H1 (cell line): Measurements from ENCODE around the gene LHFPL2. TPM values are rescaled to one million over a fixed set of nuclear protein-coding genes. Genes with fewer than 3 reads are reported as not detected.

Source experiments
- CTCF ChIA-PET: fragments of 300-600 bp; sonication (Branson Sonifier 250); formaldehyde crosslinking; loops from one replicate; lab custom pipeline; 2021; ENCODE audit not compliant: partially characterized antibody; lab: Charles Lee
- POLR2A ChIA-PET: fragments of 300-600 bp; sonication (Branson Sonifier 250); formaldehyde crosslinking; loops from one replicate; lab custom pipeline; 2021; ENCODE audit warnings: inconsistent platforms; ENCODE audit not compliant: partially characterized antibody; lab: Charles Lee
- DNase-seq, 2 experiments: peaks; one replicate each; pipeline versions ENCODE4 v3.0.0 to v3.0.0-alpha.2; 2010 to 2022; ENCODE audit warnings: low spot score in 2 of 2, low read depth in 1 of 2, mixed read lengths in 1 of 2
- FAIRE-seq: peaks from 2 replicates; lab custom pipeline; 2011; peaks lifted over from hg19 to GRCh38; lab: Jason Lieb, UNC
- H2AFZ ChIP-seq: 2 replicates; pipeline ENCODE4 v1.8.1; 2012; ENCODE audit warnings: low read length, inconsistent platforms
- H2AK5ac ChIP-seq: 2 replicates; pipeline ENCODE4 v1.6.1; 2013; ENCODE audit warnings: low read depth, low read length
- H2BK120ac ChIP-seq: replicated peaks from 2 replicates; pipeline ENCODE3; 2013; ENCODE audit warnings: low read depth, low read length, inconsistent platforms
- H2BK12ac ChIP-seq: 2 replicates; pipeline ENCODE4 v1.6.1; 2013; ENCODE audit warnings: low read depth, low read length
- H2BK15ac ChIP-seq: 2 replicates; pipeline ENCODE4 v1.6.1; 2013; ENCODE audit warnings: low read length
- H2BK20ac ChIP-seq: 2 replicates; pipeline ENCODE4 v1.6.1; 2013; ENCODE audit warnings: low read length
- H2BK5ac ChIP-seq: 2 replicates; pipeline ENCODE4 v1.6.1; 2013; ENCODE audit warnings: low read depth, low read length
- H3K14ac ChIP-seq: 2 replicates; pipeline ENCODE4 v1.6.1; 2013; ENCODE audit warnings: inconsistent platforms; ENCODE audit not compliant: insufficient read length
- H3K18ac ChIP-seq: 2 replicates; pipeline ENCODE4 v1.6.1; 2013; ENCODE audit warnings: low read length; ENCODE audit errors: extremely low read depth
- H3K23ac ChIP-seq: 2 replicates; pipeline ENCODE4 v1.6.1; 2013; ENCODE audit warnings: inconsistent platforms; ENCODE audit not compliant: insufficient read length
- H3K23me2 ChIP-seq: 2 replicates; pipeline ENCODE4 v1.6.1; 2013; ENCODE audit warnings: low read depth, low read length
- H3K27ac ChIP-seq: 2 replicates; pipeline ENCODE4 v1.6.1; 2011; ENCODE audit warnings: low read depth, low read length, inconsistent platforms
- H3K27me3 ChIP-seq, 4 experiments: replicated peaks in 1 of 4; 1 replicate in 1 of 4; 2 replicates in 3 of 4; pipeline versions ENCODE4 v1.6.1 to v1.8.1; 2011 to 2013; ENCODE audit warnings: low read length in 3 of 4, mild to moderate bottlenecking in 3 of 4, inconsistent platforms in 2 of 4, mixed read lengths in 2 of 4, moderate library complexity in 1 of 4; ENCODE audit not compliant: control insufficient read depth in 3 of 4, insufficient read depth in 3 of 4; ENCODE audit errors: extremely low read depth in 1 of 4
- H3K36me3 ChIP-seq, 4 experiments: 2 replicates each; pipeline versions ENCODE4 v1.6.1 to v1.8.1; 2011 to 2013; ENCODE audit warnings: mild to moderate bottlenecking in 4 of 4, low read length in 3 of 4, moderate library complexity in 2 of 4, control low read depth in 1 of 4, inconsistent platforms in 1 of 4; ENCODE audit not compliant: insufficient read depth in 4 of 4, control insufficient read depth in 2 of 4
- H3K4ac ChIP-seq: replicated peaks from 2 replicates; pipeline ENCODE3; 2013; ENCODE audit warnings: low read length, low read depth, mixed read lengths, inconsistent platforms; ENCODE audit not compliant: insufficient read length
- H3K4me1 ChIP-seq, 4 experiments: replicated peaks in 1 of 4; 1 replicate in 1 of 4; 2 replicates in 3 of 4; pipeline versions ENCODE4 v1.6.1 to v1.8.1; 2011 to 2013; ENCODE audit warnings: low read length in 3 of 4, inconsistent platforms in 2 of 4, mixed read lengths in 1 of 4; ENCODE audit not compliant: insufficient read depth in 4 of 4, control insufficient read depth in 3 of 4
- H3K4me2 ChIP-seq, 2 experiments: 2 replicates each; pipeline versions ENCODE4 v1.6.1 to v1.8.1; 2011 to 2013; ENCODE audit warnings: low read depth in 2 of 2, low read length in 2 of 2, control low read depth in 1 of 2, inconsistent platforms in 1 of 2, mild to moderate bottlenecking in 1 of 2; ENCODE audit not compliant: insufficient read depth in 1 of 2
- H3K4me3 ChIP-seq, 4 experiments: fragments of 200-600, 300-600 bp in 1 of 4; sonication (generic), shearing (Covaris generic), sonication (Bioruptor Twin) in 1 of 4; 2 replicates each; pipeline versions ENCODE4 v1.5.1 to v1.8.1; 2011 to 2016; ENCODE audit warnings: low read length in 4 of 4, low read depth in 3 of 4, control low read depth in 2 of 4, inconsistent platforms in 2 of 4, mild to moderate bottlenecking in 2 of 4, mixed read lengths in 1 of 4, moderate library complexity in 1 of 4; ENCODE audit not compliant: insufficient read depth in 2 of 4; ENCODE audit errors: extremely low read depth in 1 of 4
- H3K56ac ChIP-seq: replicated peaks from 2 replicates; pipeline ENCODE3; 2013; ENCODE audit warnings: low read depth, mild to moderate bottlenecking, mixed read lengths, low read length, inconsistent platforms; ENCODE audit not compliant: insufficient read length
- H3K79me1 ChIP-seq: 2 replicates; pipeline ENCODE4 v1.6.1; 2013; ENCODE audit warnings: low read depth, low read length, control low read depth
- H3K79me2 ChIP-seq, 2 experiments: 2 replicates each; pipeline versions ENCODE4 v1.6.1 to v1.8.1; 2012 to 2013; ENCODE audit warnings: low read length in 2 of 2, mild to moderate bottlenecking in 2 of 2, inconsistent platforms in 1 of 2; ENCODE audit not compliant: insufficient read depth in 2 of 2, control insufficient read depth in 1 of 2
- H3K9ac ChIP-seq, 4 experiments: replicated peaks in 1 of 4; 1 replicate in 1 of 4; 2 replicates in 3 of 4; pipeline versions ENCODE4 v1.6.1 to v1.8.1; 2011 to 2013; ENCODE audit warnings: low read depth in 3 of 4, low read length in 3 of 4, control low read depth in 2 of 4, mild to moderate bottlenecking in 2 of 4, moderate library complexity in 2 of 4, inconsistent platforms in 1 of 4; ENCODE audit errors: extremely low read depth in 1 of 4
- H3K9me3 ChIP-seq, 2 experiments: 2 replicates each; pipeline versions ENCODE4 v1.6.1 to v1.8.1; 2012 to 2013; ENCODE audit warnings: mild to moderate bottlenecking in 2 of 2, moderate library complexity in 2 of 2, control low read depth in 1 of 2, inconsistent platforms in 1 of 2, low read depth in 1 of 2, low read length in 1 of 2, mixed read lengths in 1 of 2; ENCODE audit not compliant: insufficient read depth in 2 of 2
- H4K20me1 ChIP-seq, 2 experiments: replicated peaks in 1 of 2; 2 replicates each; pipeline versions ENCODE3 to v1.8.1; 2011 to 2013; ENCODE audit warnings: inconsistent platforms in 2 of 2, low read length in 2 of 2, mild to moderate bottlenecking in 1 of 2; ENCODE audit not compliant: insufficient read depth in 2 of 2, control insufficient read depth in 1 of 2
- H4K5ac ChIP-seq: 2 replicates; pipeline ENCODE4 v1.6.1; 2013; ENCODE audit warnings: low read length, low read depth, mixed read lengths, inconsistent platforms; ENCODE audit not compliant: insufficient read length
- H4K8ac ChIP-seq: 2 replicates; pipeline ENCODE4 v1.8.0; 2013; ENCODE audit warnings: mild to moderate bottlenecking, moderate library complexity, low read length, inconsistent platforms; ENCODE audit not compliant: insufficient read depth; ENCODE audit errors: extremely low read depth
- H4K91ac ChIP-seq: replicated peaks from 2 replicates; pipeline ENCODE3; 2013; ENCODE audit warnings: low read length, mixed read lengths, inconsistent platforms; ENCODE audit not compliant: insufficient read length
- ATF2 ChIP-seq: IDR thresholded peaks from 2 replicates; pipeline ENCODE4 v1.6.1; 2012; ENCODE audit warnings: low read length, inconsistent platforms
- CTCF ChIP-seq, 3 experiments: IDR thresholded peaks; 1 replicate in 2 of 3; 2 replicates in 1 of 3; pipeline versions ENCODE4 v1.5.1 to v1.6.1; 2011; ENCODE audit warnings: low read length in 3 of 3, mild to moderate bottlenecking in 3 of 3, inconsistent platforms in 2 of 3, low read depth in 1 of 3, moderate library complexity in 1 of 3; ENCODE audit not compliant: insufficient read depth in 1 of 3; ENCODE audit errors: control extremely low read depth in 1 of 3
- WGBS, 2 experiments: shearing (Covaris generic) in 1 of 2; methylation state at CpG; one replicate each; pipeline versions ENCODE4 v1.1.6 to v1.1.7; 2013 to 2015; ENCODE audit warnings: low lambda C conversion rate in 2 of 2, mixed read lengths in 2 of 2, inconsistent platforms in 1 of 2, low coverage in 1 of 2, missing lambda C conversion rate in 1 of 2; ENCODE audit not compliant: insufficient replicate concordance in 2 of 2, insufficient coverage in 1 of 2, insufficient read length in 1 of 2; ENCODE audit errors: extremely low coverage in 1 of 2, missing lambda C conversion rate in 1 of 2; 5-methylcytosine and 5-hydroxymethylcytosine counted together
- polyA plus RNA-seq, 7 experiments: library from polyadenylated mRNA; depleted of rRNA in 3 of 7; stranded (reverse) in 5 of 7; unstranded in 2 of 7; fragments of >200 nt in 5 of 7; fragments of 200-250 nt in 2 of 7; gene quantifications; 1 replicate in 5 of 7; 2 replicates in 1 of 7; 4 replicates in 1 of 7; pipeline versions ENCODE4 v1.2.1 to v1.2.3, GENCODE V29; 2011 to 2013; ENCODE audit warnings: missing spikeins in 2 of 7, mixed read lengths in 2 of 7
- total RNA-seq: library from RNA; stranded (reverse); fragmentation: NEBNext Ultra II Directional; extraction: Animal tissue kit (Norgen Biotek cat#: 25700); gene quantifications from 2 replicates; pipeline ENCODE4 v1.2.1, GENCODE V29; 2021

Gene LHFPL2
- total and polyA plus RNA-seq, 2 of the 8 experiments (the other 6 are each of a cell fraction or from before 2014, with no cell fraction given): 9.6 to 43.0 TPM

- CTCF ChIA-PET: no interaction called here
- H2BK5ac ChIP-seq: no peak overlapping the region
- no peak overlapping the region for H2BK12ac ChIP-seq
- no peak overlapping the region for H3K56ac ChIP-seq
- H3K27ac ChIP-seq: no peak overlapping the region
- 95% methylated on average over 1 of the region's 1 CpG; no CpG with 5 or more reads in 1 of the 2 experiments for WGBS, 2 experiments
- no peak overlapping the region for H2BK15ac ChIP-seq
- no peak overlapping the region for H2BK120ac ChIP-seq
- DNase-seq (no peak), FAIRE-seq (no peak)
- H3K9ac ChIP-seq: no peak overlapping the region
- no peaks in the 10 kb centered on the region for H3K27me3 ChIP-seq
- H4K8ac ChIP-seq: no peak overlapping the region
- H3K79me1 ChIP-seq: no peaks in the 10 kb centered on the region
- H4K5ac ChIP-seq: no peak overlapping the region
- no peak overlapping the region for H4K91ac ChIP-seq
- no peaks in the 10 kb centered on the region for H3K23me2 ChIP-seq
- H3K4me3 ChIP-seq: no peak overlapping the region
- no peak overlapping the region for H3K4ac ChIP-seq
- no peak overlapping the region for H2AFZ ChIP-seq
- H3K4me2 ChIP-seq: no peak overlapping the region
- no peaks in the 10 kb centered on the region for H3K9me3 ChIP-seq
- TF ChIP-seq ATF2: no peak
- no peak for TF ChIP-seq CTCF (IDR thresholded peaks at IDR 0.05; ENCODE audit: control extremely low read depth in 1 of 3, insufficient read depth in 1 of 3, low read depth in 1 of 3, low read length in 3 of 3)
- H3K4me1 ChIP-seq: no peaks in the 10 kb centered on the region
- POLR2A ChIA-PET: no interaction called here
- H3K36me3 ChIP-seq: no peaks in the 10 kb centered on the region
- H2AK5ac ChIP-seq: no peak overlapping the region
- no peak overlapping the region for H3K18ac ChIP-seq
- H3K14ac ChIP-seq: no peak overlapping the region
- H4K20me1 ChIP-seq: no peaks in the 10 kb centered on the region
- no peaks in the 10 kb centered on the region for H3K79me2 ChIP-seq
- no peak overlapping the region for H3K23ac ChIP-seq
- H2BK20ac ChIP-seq: no peak overlapping the region
Observed at GRCh38 chr5:78660401-78660800, 11.8 kb upstream of the LHFPL2 start.
